IMR-90 (cell line): ENCODE measurements around the gene OR13C5. TPM values are rescaled to one million over a fixed set of nuclear protein-coding genes. Genes with fewer than 3 reads are reported as not detected.

Experiments used
- ATAC-seq: fragments of 200-7000 bp; cut with Tn5 transposase; 2 replicates; pipeline ENCODE4 v1.9.1; 2020; ENCODE audit warnings: low read depth, mild to moderate bottlenecking, moderate library complexity
- BruUV-seq: library from RNA; stranded (reverse); fragments of 400-500 nt; replicated peaks from 2 replicates; lab custom pipeline; 2021; lab: Mats Ljungman, UMichigan
- CTCF ChIA-PET: fragments of 300-600 bp; formaldehyde crosslinking; extraction: SDS; loops from one replicate; lab custom pipeline; 2021; ENCODE audit warnings: antibody characterized with exemption; lab: Yijun Ruan, JAX
- POLR2A ChIA-PET: fragments of 300-600 bp; sonication (Branson Sonifier 250); formaldehyde crosslinking; loops from one replicate; lab custom pipeline; 2022; ENCODE audit warnings: antibody characterized with exemption; ENCODE audit not compliant: unreplicated experiment; lab: Charles Lee
- DNase-seq: peaks from one replicate; pipeline ENCODE4 v3.0.0; 2013
- H2AFZ ChIP-seq: replicated peaks from 2 replicates; pipeline ENCODE3; 2013; ENCODE audit warnings: low read length, mild to moderate bottlenecking; ENCODE audit not compliant: poor library complexity
- H2AK5ac ChIP-seq: 2 replicates; pipeline ENCODE4 v1.6.1; 2013; ENCODE audit warnings: low read depth, low read length, inconsistent platforms
- H2AK9ac ChIP-seq: replicated peaks from 2 replicates; pipeline ENCODE3; 2013; ENCODE audit warnings: mild to moderate bottlenecking, low read depth, low read length, moderate library complexity; ENCODE audit not compliant: poor library complexity
- H2BK120ac ChIP-seq: 2 replicates; pipeline ENCODE4 v1.6.1; 2013; ENCODE audit warnings: low read depth, low read length, inconsistent platforms
- H2BK15ac ChIP-seq: 3 replicates; pipeline ENCODE4 v1.6.1; 2013; ENCODE audit warnings: low read depth, low read length, inconsistent platforms
- H2BK20ac ChIP-seq: 2 replicates; pipeline ENCODE4 v1.6.1; 2013; ENCODE audit warnings: low read depth, mild to moderate bottlenecking, inconsistent platforms, low read length, moderate library complexity
- H2BK5ac ChIP-seq: 2 replicates; pipeline ENCODE4 v1.6.1; 2013; ENCODE audit warnings: mild to moderate bottlenecking, low read depth, low read length, inconsistent platforms; ENCODE audit not compliant: poor library complexity, severe bottlenecking
- H3K14ac ChIP-seq: replicated peaks from 2 replicates; pipeline ENCODE4 v1.6.1; 2013; ENCODE audit warnings: low read depth, low read length, inconsistent platforms
- H3K18ac ChIP-seq: 2 replicates; pipeline ENCODE4 v1.6.1; 2013; ENCODE audit warnings: low read depth, low read length, control low read depth
- H3K23ac ChIP-seq: 2 replicates; pipeline ENCODE4 v1.6.1; 2013; ENCODE audit warnings: low read depth, low read length, inconsistent platforms
- H3K27ac ChIP-seq: 2 replicates; pipeline ENCODE4 v1.5.1; 2013; ENCODE audit warnings: mild to moderate bottlenecking, control low read depth, low read length; ENCODE audit not compliant: insufficient read depth
- H3K27me3 ChIP-seq: 2 replicates; pipeline ENCODE4 v1.6.1; 2013; ENCODE audit warnings: low read length; ENCODE audit not compliant: control insufficient read depth, insufficient read depth
- H3K36me3 ChIP-seq: 2 replicates; pipeline ENCODE4 v1.6.1; 2013; ENCODE audit warnings: low read length, mixed read lengths; ENCODE audit not compliant: control insufficient read depth, insufficient read depth
- H3K4ac ChIP-seq: 2 replicates; pipeline ENCODE4 v1.6.1; 2013; ENCODE audit warnings: low read depth, low read length, inconsistent platforms
- H3K4me1 ChIP-seq: 2 replicates; pipeline ENCODE4 v1.6.1; 2013; ENCODE audit warnings: low read length, mixed read lengths; ENCODE audit not compliant: control insufficient read depth, insufficient read depth
- H3K4me2 ChIP-seq: 2 replicates; pipeline ENCODE4 v1.6.1; 2013; ENCODE audit warnings: low read depth, mild to moderate bottlenecking, control low read depth, low read length, moderate library complexity
- H3K4me3 ChIP-seq: 2 replicates; pipeline ENCODE4 v1.5.1; 2013; ENCODE audit warnings: low read depth, mild to moderate bottlenecking, control low read depth, low read length, moderate library complexity; ENCODE audit not compliant: insufficient read depth
- H3K56ac ChIP-seq: 2 replicates; pipeline ENCODE4 v1.6.1; 2013; ENCODE audit warnings: low read length, inconsistent platforms; ENCODE audit not compliant: insufficient read depth; ENCODE audit errors: extremely low read depth
- H3K79me1 ChIP-seq, 2 experiments: 2 replicates each; pipeline ENCODE4 v1.6.1; 2013; ENCODE audit warnings: low read length in 2 of 2, inconsistent platforms in 1 of 2, low read depth in 1 of 2
- H3K9ac ChIP-seq: 2 replicates; pipeline ENCODE4 v1.6.1; 2013; ENCODE audit warnings: low read depth, low read length, control low read depth
- H3K9me1 ChIP-seq: 2 replicates; pipeline ENCODE4 v1.6.1; 2013; ENCODE audit warnings: low read length, inconsistent platforms; ENCODE audit not compliant: insufficient read depth
- H3K9me3 ChIP-seq: 2 replicates; pipeline ENCODE4 v1.6.1; 2013; ENCODE audit warnings: low read length; ENCODE audit not compliant: control insufficient read depth, insufficient read depth
- H4K20me1 ChIP-seq: 2 replicates; pipeline ENCODE4 v1.6.1; 2013; ENCODE audit warnings: low read length, inconsistent platforms; ENCODE audit not compliant: insufficient read depth
- H4K5ac ChIP-seq: 2 replicates; pipeline ENCODE4 v1.6.1; 2013; ENCODE audit warnings: mild to moderate bottlenecking, low read depth, low read length, control low read depth
- H4K8ac ChIP-seq, 2 experiments: 2 replicates each; pipeline ENCODE4 v1.6.1; 2013; ENCODE audit warnings: low read depth in 2 of 2, low read length in 2 of 2, control low read depth in 1 of 2, inconsistent platforms in 1 of 2
- H4K91ac ChIP-seq: 2 replicates; pipeline ENCODE4 v1.6.1; 2013; ENCODE audit warnings: low read depth, low read length, inconsistent platforms; ENCODE audit not compliant: insufficient read depth
- POLR2A ChIP-seq: IDR thresholded peaks from 2 replicates; pipeline ENCODE4 v1.6.1; 2012; ENCODE audit warnings: mild to moderate bottlenecking, low read depth, low read length
- RAD21 ChIP-seq: IDR thresholded peaks from 2 replicates; pipeline ENCODE4 v1.6.1; 2012; ENCODE audit warnings: low read length, improper control_type of control experiment
- RCOR1 ChIP-seq: IDR thresholded peaks from 2 replicates; pipeline ENCODE4 v1.6.1; 2012; ENCODE audit warnings: mild to moderate bottlenecking, low read length, improper control_type of control experiment; ENCODE audit not compliant: insufficient replicate concordance
- WGBS, 2 experiments: methylation state at CpG; one replicate each; pipeline versions ENCODE4 v1.1.5 to v1.1.7; 2013; ENCODE audit warnings: missing lambda C conversion rate in 2 of 2; ENCODE audit not compliant: insufficient read length in 1 of 2; ENCODE audit errors: extremely low coverage in 2 of 2; 5-methylcytosine and 5-hydroxymethylcytosine counted together
- dilution Hi-C: fragments of 300-500 bp; cut with HindIII; formaldehyde crosslinking; loops from one replicate; pipeline ENCODE4 v1.14.3; 2018; ENCODE audit warnings: low sequenced_read_pairs; ENCODE audit not compliant: unreplicated experiment
- in situ Hi-C: fragments of 300-500 bp; cut with MboI; formaldehyde crosslinking; loops from 3 replicates; pipeline ENCODE4 v1.14.3; 2019; ENCODE audit warnings: low sequenced_read_pairs, inconsistent platforms, mixed read lengths
- intact Hi-C: fragments of 100-400 bp; cut with micrococcal nuclease; formaldehyde crosslinking; loops from 2 replicates; pipeline ENCODE4 v1.10.0; 2022
- polyA plus RNA-seq, 3 experiments: library from polyadenylated mRNA; depleted of rRNA; stranded (reverse); fragments of >200 nt; gene quantifications; 2 replicates each; pipeline ENCODE4 v1.2.3, GENCODE V29; 2012; ENCODE audit warnings: low replicate concordance in 1 of 3
- total RNA-seq: library from RNA; depleted of rRNA; stranded (reverse); fragments of >200 nt; gene quantifications from 2 replicates; pipeline ENCODE4 v1.2.3, GENCODE V29; 2012

Gene OR13C5
- total and polyA plus RNA-seq, 2 of the 4 experiments (the other 2 are of a cell fraction): not detected

GRCh38 chr9:104568868-104569267 is 30.3 kb downstream of the OR13C5 start, which contains the start of gene OR13C8:
Gene OR13C8 (plus strand): TSS chr9:104569168. CDS start chr9:104569168, 0 bp downstream.
- Histone ChIP-seq H3K4me1 (no peaks in the 10 kb centered on the region), H2BK120ac (no peak within 1 kb of the TSS), H2BK20ac (no peak within 1 kb of the TSS), H4K5ac (no peak within 1 kb of the TSS), H3K27ac (no peak within 1 kb of the TSS), H2AK5ac (no peak within 1 kb of the TSS), H3K79me1 (no peaks in the 10 kb centered on the region), H3K56ac (no peak within 1 kb of the TSS), H2BK5ac (no peak within 1 kb of the TSS), H3K9me1 (no peaks in the 10 kb centered on the region), H4K91ac (no peak within 1 kb of the TSS), H3K9ac (no peak within 1 kb of the TSS), H3K36me3 (no peaks in the 10 kb centered on the region), H3K14ac (no peak within 1 kb of the TSS), H4K20me1 (no peaks in the 10 kb centered on the region), H4K8ac (no peak within 1 kb of the TSS), H3K23ac (no peak within 1 kb of the TSS), H2BK15ac (no peak within 1 kb of the TSS), H3K18ac (no peak within 1 kb of the TSS), H2AK9ac (no peak within 1 kb of the TSS), H3K9me3 (peaks cover 2% of the 10 kb centered on the region), H2AFZ (no peak within 1 kb of the TSS), H3K4me3 (no peak within 1 kb of the TSS), H3K4ac (no peak within 1 kb of the TSS), H3K27me3 (no peaks in the 10 kb centered on the region), H3K4me2 (no peak within 1 kb of the TSS)
- dilution Hi-C loops: no loop called here
- ATAC-seq (no peak), DNase-seq (no peak)
- BruUV-seq: no TSS peak
- POLR2A ChIA-PET: no interaction called here
- no CpG with 5 or more reads among the region's 4 CpGs for WGBS, 2 experiments
- CTCF ChIA-PET: no interaction called here
- no peak for TF ChIP-seq RAD21
- TF ChIP-seq RCOR1: no peak
- TF ChIP-seq POLR2A: no peak
- intact Hi-C loops: no loop called here
- in situ Hi-C loops: no loop called here
